Hair follicular keratinocyte (primary cell): Measurements from ENCODE around the gene AGBL1. TPM values are rescaled to one million over a fixed set of nuclear protein-coding genes. Genes with fewer than 3 reads are reported as not detected.

Source experiments
- total RNA-seq: library from RNA; depleted of rRNA; stranded (reverse); fragments of >200 nt; gene quantifications from 2 replicates; pipeline ENCODE4 v1.2.3, GENCODE V29; 2015

AGBL1 gene
- not detected in 2 replicates for total RNA-seq

GRCh38 chr15:86079508-86080266, at the start of gene AGBL1:
TSS of gene AGBL1 (plus strand) at chr15:86079871.

